B cell (primary cell): ENCODE results near the gene SMIM28.

Experiments
- CTCF ChIP-seq: fragments of 200-600 bp; IDR thresholded peaks from one replicate; pipeline ENCODE4 v1.8.0; 2022; ENCODE audit warnings: antibody characterized with exemption, mild to moderate bottlenecking
- EZH2 ChIP-seq: IDR thresholded peaks from 2 replicates; pipeline ENCODE4 v1.6.1; 2012; ENCODE audit warnings: borderline replicate concordance, low read depth, mild to moderate bottlenecking, moderate library complexity, low read length; ENCODE audit not compliant: insufficient read depth, poor library complexity, severe bottlenecking

- no peak for TF ChIP-seq CTCF
- no peak for TF ChIP-seq EZH2
Observed at GRCh38 chr6:138387577-138388368, 10.1 kb downstream of the SMIM28 start.
